Spleen (tissue), 11 donors: Measurements from ENCODE around the gene CDK8. TPM values are rescaled to one million over a fixed set of nuclear protein-coding genes. Genes with fewer than 3 reads are reported as not detected.

ENCODE experiments used
- DNase-seq: peaks from one replicate; pipeline ENCODE4 v3.0.0-alpha.2; 2020
- H3K27ac ChIP-seq, 8 donors: fragments of 200-600 bp; sonication (generic) in 7 of 8; 1 replicate in 4 of 8; 2 replicates in 4 of 8; pipeline versions ENCODE4 v1.5.0 to v1.8.0; 2016 to 2021; ENCODE audit warnings: inconsistent platforms in 4 of 8, mild to moderate bottlenecking in 4 of 8, moderate library complexity in 1 of 8
- H3K27me3 ChIP-seq, 7 donors: fragments of 200-600 bp; sonication (generic) in 6 of 7; replicated peaks in 1 of 7; 1 replicate in 4 of 7; 2 replicates in 3 of 7; pipeline versions ENCODE4 v1.5.0 to v1.8.0; 2016 to 2021; ENCODE audit warnings: inconsistent platforms in 3 of 7, mild to moderate bottlenecking in 1 of 7
- H3K36me3 ChIP-seq, 6 donors: fragments of 200-600 bp; sonication (generic) in 5 of 6; 1 replicate in 4 of 6; 2 replicates in 2 of 6; pipeline versions ENCODE4 v1.5.0 to v1.8.0; 2016 to 2021; ENCODE audit warnings: inconsistent platforms in 2 of 6
- H3K4me1 ChIP-seq, 6 donors: fragments of 200-600 bp; sonication (generic) in 5 of 6; 1 replicate in 3 of 6; 2 replicates in 3 of 6; pipeline versions ENCODE4 v1.5.0 to v1.8.0; 2016 to 2021; ENCODE audit warnings: inconsistent platforms in 3 of 6
- H3K4me3 ChIP-seq, 8 donors: fragments of 200-600 bp; sonication (generic) in 7 of 8; 1 replicate in 4 of 8; 2 replicates in 4 of 8; pipeline versions ENCODE4 v1.5.0 to v1.8.0; 2016 to 2021; ENCODE audit warnings: inconsistent platforms in 4 of 8, mild to moderate bottlenecking in 4 of 8, moderate library complexity in 2 of 8
- H3K9me3 ChIP-seq, 8 donors: fragments of 200-600 bp; sonication (generic) in 7 of 8; 1 replicate in 4 of 8; 2 replicates in 4 of 8; pipeline versions ENCODE4 v1.5.0 to v1.8.0; 2016 to 2021; ENCODE audit warnings: inconsistent platforms in 4 of 8
- CTCF ChIP-seq, 11 experiments: fragments of 200-600 bp in 7 of 11; fragments of 450-650 bp in 4 of 11; sonication (generic) in 4 of 11; IDR thresholded peaks in 8 of 11; conservative IDR thresholded peaks in 3 of 11; 1 replicate in 7 of 11; 2 replicates in 4 of 11; pipeline versions ENCODE4 v1.4.0 to v1.8.0; 2016 to 2021; ENCODE audit warnings: antibody characterized with exemption in 11 of 11, inconsistent platforms in 4 of 11, mild to moderate bottlenecking in 1 of 11
- POLR2A ChIP-seq, 3 donors: fragments of 450-650 bp; IDR thresholded peaks; one replicate each; pipeline ENCODE4 v1.5.1; 2017; ENCODE audit warnings: antibody characterized with exemption in 3 of 3, mild to moderate bottlenecking in 1 of 3
- POLR2AphosphoS5 ChIP-seq, 3 donors: sonication (generic); formaldehyde crosslinking; IDR thresholded peaks; one replicate each; pipeline ENCODE4 v1.5.1; 2017; ENCODE audit warnings: antibody characterized with exemption in 3 of 3
- WGBS, 5 donors: extraction: QIAGEN DNeasy Blood & Tissue Kit in 3 of 5; methylation state at CpG; one replicate each; pipeline versions ENCODE4 v1.1.5 to v1.1.7; 2013 to 2018; 5-methylcytosine and 5-hydroxymethylcytosine counted together
- intact Hi-C: fragments of 100-400 bp; cut with DNase I; formaldehyde crosslinking; loops from one replicate; pipeline ENCODE4 v1.15.0; 2023; ENCODE audit warnings: low total_unique reads
- polyA plus RNA-seq, 3 donors: library from polyadenylated mRNA; stranded (reverse); fragments of 200-250 nt; gene quantifications; one replicate each; pipeline ENCODE4 v1.2.1, GENCODE V29; 2013
- total RNA-seq, 7 donors: library from RNA; depleted of rRNA in 3 of 7; stranded (reverse); fragments of >200 nt in 3 of 7; fragmentation: NEBNext Ultra II Directional in 4 of 7; extraction: Animal tissue kit (Norgen Biotek cat#: 25700) in 4 of 7; gene quantifications; one replicate each; pipeline versions ENCODE4 v1.1.0 to v1.2.1, GENCODE V29; 2016 to 2021
- donor health status: healthy with polysubstance abuse.
- donor health status: DM: no; HTN: no; CAD: no; lungs with moderate emphysema.
- donor health status: DM: no; HTN: no; CAD: no.
- donor health status: Bipolar disorder and iron deficiency.
- donor health status: healthy.
- donor health status: DM: no; HTN: no; CAD: no.
- donor health status: DM: yes; HTN: yes; CAD: no.

CDK8 gene
- total and polyA plus RNA-seq, 10 donors, result 7.8 to 16.4 (median 9.2) TPM

DNA sequence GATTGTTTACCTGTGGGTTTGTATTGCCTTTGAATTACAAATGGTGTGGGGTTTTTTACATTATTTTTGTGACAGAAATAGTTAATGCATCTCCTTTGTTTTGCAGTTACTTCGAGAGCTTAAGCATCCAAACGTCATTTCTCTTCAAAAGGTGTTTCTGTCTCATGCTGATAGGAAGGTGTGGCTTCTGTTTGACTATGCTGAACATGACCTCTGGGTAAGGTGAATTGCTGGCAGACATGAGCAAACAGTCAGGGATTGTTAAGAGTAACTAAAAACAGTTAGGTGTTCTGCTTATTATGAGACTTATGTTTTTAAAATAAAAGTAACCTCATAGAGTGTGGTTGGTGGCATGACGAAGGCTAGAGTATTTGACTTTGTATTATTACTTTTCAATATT is 95.0 kb downstream of the CDK8 start:
- no peak for TF ChIP-seq POLR2A (IDR thresholded peaks at IDR 0.05)
- TF ChIP-seq CTCF (IDR thresholded peaks at IDR 0.05 in 8 of 11, conservative IDR thresholded peaks at IDR 0.05 in 3 of 11), result no peak
- no peak for TF ChIP-seq POLR2AphosphoS5 (IDR thresholded peaks at IDR 0.05)
- 88 to 96% (median 92%) methylated on average over 3 of the region's 3 CpGs for WGBS, 5 donors
- Histone ChIP-seq H3K36me3 (peaks cover 0 to 59% (median 9%) of the 10 kb centered on the region in 6 donors), H3K27ac (no peak overlapping the region), H3K27me3 (no peaks in the 10 kb centered on the region), H3K9me3 (no peaks in the 10 kb centered on the region), H3K4me3 (no peak overlapping the region), H3K4me1 (no peaks in the 10 kb centered on the region)
- DNase-seq, result no peak
- intact Hi-C loops, result no loop called here

GRCh38 chr13:26362261-26362660 is 108.3 kb downstream of the CDK8 start:
- TF ChIP-seq POLR2A (IDR thresholded peaks at IDR 0.05) (no peak), CTCF (IDR thresholded peaks at IDR 0.05 in 8 of 11, conservative IDR thresholded peaks at IDR 0.05 in 3 of 11) (no peak), POLR2AphosphoS5 (IDR thresholded peaks at IDR 0.05) (no peak)
- intact Hi-C loops, result no loop called here
- DNase-seq, result no peak
- Histone ChIP-seq H3K4me1 (no peaks in the 10 kb centered on the region), H3K27ac (no peak overlapping the region), H3K27me3 (no peaks in the 10 kb centered on the region), H3K4me3 (no peak overlapping the region), H3K9me3 (no peaks in the 10 kb centered on the region), H3K36me3 (peaks cover 0 to 17% (median 8%) of the 10 kb centered on the region in 6 donors)
- WGBS, 5 donors, result 94 to 99% (median 98%) methylated on average over 2 of the region's 2 CpGs

DNA sequence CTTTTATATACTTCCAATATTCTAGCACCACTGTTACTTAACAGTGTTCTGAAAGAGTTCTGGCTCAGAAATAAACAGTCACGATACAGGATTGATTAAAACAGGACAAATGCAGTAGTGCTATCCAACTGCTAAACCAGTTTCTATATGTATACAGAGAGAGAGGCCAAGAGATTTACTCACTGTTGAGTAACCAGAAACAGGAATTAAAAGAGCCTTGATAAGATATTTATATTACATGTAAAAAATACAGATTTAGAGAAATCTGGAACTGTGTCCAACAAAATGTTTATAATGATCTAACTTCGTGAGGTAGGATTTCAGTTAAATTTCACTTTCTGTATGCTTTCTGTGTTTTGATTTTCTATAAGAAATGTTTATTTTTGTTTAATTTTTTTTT is 116.6 kb downstream of the CDK8 start:
- WGBS, 5 donors, result 91 to 98% (median 94%) methylated on average over 2 of the region's 2 CpGs
- Histone ChIP-seq H3K27ac (no peak overlapping the region), H3K36me3 (peaks cover 0 to 16% (median 0%) of the 10 kb centered on the region in 6 donors), H3K27me3 (no peaks in the 10 kb centered on the region), H3K9me3 (no peaks in the 10 kb centered on the region), H3K4me3 (no peak overlapping the region), H3K4me1 (no peaks in the 10 kb centered on the region)
- intact Hi-C loops, result no loop called here
- TF ChIP-seq CTCF (IDR thresholded peaks at IDR 0.05 in 8 of 11, conservative IDR thresholded peaks at IDR 0.05 in 3 of 11), result no peak
- TF ChIP-seq POLR2AphosphoS5 (IDR thresholded peaks at IDR 0.05), result no peak
- no peak for TF ChIP-seq POLR2A (IDR thresholded peaks at IDR 0.05)
- DNase-seq, result no peak

DNA sequence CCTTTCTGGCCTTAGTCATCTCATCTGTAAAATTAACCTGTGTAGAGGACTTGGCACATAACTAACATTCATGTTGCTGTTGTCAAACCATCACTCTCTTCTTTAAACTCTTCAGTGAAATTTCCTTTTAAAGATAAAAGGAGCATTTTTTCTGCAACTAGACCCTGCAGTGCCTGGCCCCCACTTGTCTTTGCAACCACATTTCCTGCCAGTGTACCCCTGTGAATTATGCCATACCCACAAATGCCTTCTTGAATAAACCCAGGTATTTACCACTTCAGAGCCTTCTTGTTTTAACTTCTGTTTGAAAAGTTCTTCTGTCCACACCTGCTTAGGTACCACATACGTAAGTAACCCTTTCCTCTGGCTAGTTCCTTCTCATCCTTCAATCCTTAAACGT is 118.8 kb downstream of the CDK8 start:
- no peak for TF ChIP-seq POLR2A (IDR thresholded peaks at IDR 0.05)
- H3K36me3 ChIP-seq, result peaks cover 0 to 12% (median 0%) of the 10 kb centered on the region in 6 donors
- no peak overlapping the region for H3K27ac ChIP-seq
- no peaks in the 10 kb centered on the region for H3K4me1 ChIP-seq
- intact Hi-C loops, result no loop called here
- 63 to 86% (median 82%) methylated on average over 2 of the region's 2 CpGs for WGBS, 5 donors
- H3K27me3 ChIP-seq, result no peaks in the 10 kb centered on the region
- DNase-seq, result no peak
- H3K9me3 ChIP-seq, result no peaks in the 10 kb centered on the region
- H3K4me3 ChIP-seq, result no peak overlapping the region

- intact Hi-C loops, result no loop called here
- H3K27ac ChIP-seq, result no peak overlapping the region
- H3K36me3 ChIP-seq, result peaks cover 0 to 5% (median 0%) of the 10 kb centered on the region in 6 donors
- no peaks in the 10 kb centered on the region for H3K9me3 ChIP-seq
- no peak for DNase-seq
- no peaks in the 10 kb centered on the region for H3K27me3 ChIP-seq
- H3K4me3 ChIP-seq, result no peak overlapping the region
- TF ChIP-seq CTCF (IDR thresholded peaks at IDR 0.05 in 8 of 11, conservative IDR thresholded peaks at IDR 0.05 in 3 of 11), result no peak
- no peak for TF ChIP-seq POLR2AphosphoS5 (IDR thresholded peaks at IDR 0.05)
- TF ChIP-seq POLR2A (IDR thresholded peaks at IDR 0.05), result no peak
- H3K4me1 ChIP-seq, result no peaks in the 10 kb centered on the region
These were observed 122.5 kb downstream of the CDK8 start for GRCh38 chr13:26376430-26376829.
